ENCODE results near the gene HOXB2. TPM values are rescaled to one million over a fixed set of nuclear protein-coding genes. Genes with fewer than 3 reads are reported as not detected.
A peak's percentile ranks its signal among the peaks of the same experiment; 100 is the strongest.

The HOXB2 gene
- total and polyA plus RNA-seq, 2 of the 8 experiments (the other 6 are each of a cell fraction or from before 2014, with no cell fraction given): not detected

GRCh38 chr17:48532261-48532660, 12.6 kb downstream of the HOXB2 start:
- Histone ChIP-seq H2BK20ac (ENCODE audit: low read length) (peak overlapping the region; percentile 72; the same call in 1 of the 2 replicates), H4K20me1 (replicated peaks in 1 of 2; ENCODE audit: control insufficient read depth in 1 of 2, insufficient read depth in 2 of 2, low read length in 2 of 2) (peaks cover 6 to 8% of the 10 kb centered on the region in 2 experiments), H2AK5ac (ENCODE audit: low read depth, low read length) (0 out of 2 replicates have a peak overlapping the region, but pooled peaks have one; percentile 24), H2AFZ (ENCODE audit: low read length) (no peak overlapping the region), H3K23me2 (ENCODE audit: low read depth, low read length) (peaks cover 5% of the 10 kb centered on the region; the same call in 1 of the 2 replicates), H4K91ac (replicated peaks; ENCODE audit: insufficient read length, low read length) (no peak overlapping the region), H3K36me3 (ENCODE audit: control insufficient read depth in 2 of 4, insufficient read depth in 4 of 4, low read length in 3 of 4) (no peaks in the 10 kb centered on the region), H3K79me2 (ENCODE audit: control insufficient read depth in 1 of 2, insufficient read depth in 2 of 2, low read length in 2 of 2) (no peaks in the 10 kb centered on the region), H3K27me3 (replicated peaks in 1 of 4; ENCODE audit: control insufficient read depth in 3 of 4, extremely low read depth in 1 of 4, insufficient read depth in 3 of 4, low read length in 3 of 4) (peaks cover 50 to 73% (median 70%) of the 10 kb centered on the region in 4 experiments), H3K56ac (replicated peaks; ENCODE audit: insufficient read length, low read depth, low read length) (no peak overlapping the region), H3K4me3 (ENCODE audit: extremely low read depth in 1 of 4, insufficient read depth in 2 of 4, low read depth in 3 of 4, low read length in 4 of 4) (no peak overlapping the region), H2BK5ac (ENCODE audit: low read depth, low read length) (no peak overlapping the region), H2BK120ac (replicated peaks; ENCODE audit: low read depth, low read length) (no peak overlapping the region), H2BK15ac (ENCODE audit: low read length) (no peak overlapping the region), H3K9ac (replicated peaks in 1 of 4; ENCODE audit: extremely low read depth in 1 of 4, low read depth in 3 of 4, low read length in 3 of 4) (no peak overlapping the region), H3K4me1 (replicated peaks in 1 of 4; ENCODE audit: control insufficient read depth in 3 of 4, insufficient read depth in 4 of 4, low read length in 3 of 4) (peaks cover 0 to 16% (median 10%) of the 10 kb centered on the region in 4 experiments; a peak in 6 of 7 replicates), H3K9me3 (ENCODE audit: insufficient read depth in 2 of 2, low read depth in 1 of 2, low read length in 1 of 2) (no peaks in the 10 kb centered on the region), H3K79me1 (ENCODE audit: low read depth, low read length) (no peaks in the 10 kb centered on the region), H3K23ac (ENCODE audit: insufficient read length) (no peak overlapping the region), H3K14ac (ENCODE audit: insufficient read length) (no peak overlapping the region), H3K18ac (ENCODE audit: extremely low read depth, low read length) (no peak overlapping the region), H4K8ac (ENCODE audit: extremely low read depth, insufficient read depth, low read length) (no peak overlapping the region), H2BK12ac (ENCODE audit: low read depth, low read length) (peak overlapping the region; percentile 68; the same call in 1 of the 2 replicates), H3K27ac (ENCODE audit: low read depth, low read length) (no peak overlapping the region), H3K4me2 (ENCODE audit: insufficient read depth in 1 of 2, low read depth in 2 of 2, low read length in 2 of 2) (no peak overlapping the region), H4K5ac (ENCODE audit: insufficient read length, low read depth, low read length) (no peak overlapping the region), H3K4ac (replicated peaks; ENCODE audit: insufficient read length, low read depth, low read length) (no peak overlapping the region)
- ChIA-PET CTCF (ENCODE audit: partially characterized antibody) (interaction anchor here (1.0 to 3.6 kb wide), 5 partner anchors 10 to 62 kb away, joined by 3 to 20 read pairs (median 5); partner anchors contain the start of gene HOXB5), POLR2A (ENCODE audit: partially characterized antibody) (no interaction called here)
- WGBS, 2 experiments (ENCODE audit: extremely low coverage in 1 of 2, insufficient coverage in 1 of 2, insufficient read length in 1 of 2, insufficient replicate concordance in 2 of 2, low coverage in 1 of 2, low lambda C conversion rate in 2 of 2, missing lambda C conversion rate in 1 of 2): 87% methylated on average over 8 of the region's 8 CpGs; no CpG with 5 or more reads in 1 of the 2 experiments
- DNase-seq (ENCODE audit: low read depth in 1 of 2, low spot score in 2 of 2): no peak
- TF ChIP-seq EGR1 (IDR thresholded peaks at IDR 0.05; ENCODE audit: borderline replicate concordance, low read depth, low read length) (no peak), EZH2 (IDR thresholded peaks at IDR 0.05; ENCODE audit: low read depth, low read length, severe bottlenecking) (peak; percentile 41)
- no peak for FAIRE-seq
